T-cell (primary cell): Measurements from ENCODE around the gene KSR1. TPM values are rescaled to one million over a fixed set of nuclear protein-coding genes. Genes with fewer than 3 reads are reported as not detected.

Experiments
- ATAC-seq, 4 experiments: fragments of 200-7000 bp in 3 of 4; fragments of 150-1000 bp in 1 of 4; cut with Tn5 transposase; replicated peaks in 1 of 4; 1 replicate in 3 of 4; 2 replicates in 1 of 4; pipeline ENCODE4 v1.10.0; 2021; ENCODE audit warnings: moderate library complexity in 3 of 4, mild to moderate bottlenecking in 2 of 4, moderate number of reproducible peaks in 1 of 4
- CTCF ChIA-PET, 2 donors: fragments of 300-600 bp; sonication (Branson Sonifier 250); formaldehyde crosslinking; loops; one replicate each; lab custom pipeline; 2022; ENCODE audit warnings: antibody characterized with exemption in 2 of 2; lab: Charles Lee
- POLR2A ChIA-PET, 2 donors: fragments of 300-600 bp; sonication (Branson Sonifier 250); formaldehyde crosslinking; loops; one replicate each; lab custom pipeline; 2022; ENCODE audit warnings: antibody characterized with exemption in 2 of 2; lab: Charles Lee
- DNase-seq, 35 experiments: peaks; one replicate each; pipeline versions ENCODE4 v3.0.0 to v3.0.0-alpha.2; 2013 to 2023
- H3K27ac ChIP-seq: one replicate; pipeline ENCODE4 v1.5.1; 2013; ENCODE audit warnings: low read length
- H3K27me3 ChIP-seq, 2 experiments: replicated peaks in 1 of 2; 1 replicate in 1 of 2; 2 replicates in 1 of 2; pipeline versions ENCODE4 v1.6.1 to v1.7.0; 2013; ENCODE audit warnings: low read length in 1 of 2, mixed read lengths in 1 of 2; ENCODE audit not compliant: control insufficient read depth in 2 of 2, insufficient read depth in 2 of 2; ENCODE audit errors: extremely low read depth in 1 of 2
- H3K36me3 ChIP-seq, 2 donors: 1 replicate in 1 of 2; 2 replicates in 1 of 2; pipeline versions ENCODE4 v1.6.1 to v1.7.0; 2013; ENCODE audit warnings: low read length in 1 of 2; ENCODE audit not compliant: control insufficient read depth in 2 of 2, insufficient read depth in 1 of 2; ENCODE audit errors: extremely low read depth in 1 of 2
- H3K4me1 ChIP-seq, 2 experiments: 1 replicate in 1 of 2; 2 replicates in 1 of 2; pipeline versions ENCODE4 v1.6.1 to v1.7.0; 2013; ENCODE audit warnings: low read length in 2 of 2, mixed read lengths in 1 of 2; ENCODE audit not compliant: insufficient read depth in 2 of 2, control insufficient read depth in 1 of 2; ENCODE audit errors: extremely low read depth in 1 of 2
- H3K4me3 ChIP-seq, 2 donors: 1 replicate in 1 of 2; 2 replicates in 1 of 2; pipeline versions ENCODE4 v1.5.1 to v1.7.0; 2013; ENCODE audit warnings: mild to moderate bottlenecking in 2 of 2, low read length in 1 of 2, moderate library complexity in 1 of 2; ENCODE audit not compliant: control insufficient read depth in 1 of 2; ENCODE audit errors: extremely low read depth in 1 of 2
- H3K9me3 ChIP-seq: 2 replicates; pipeline ENCODE4 v1.7.0; 2013
- H3K27ac Mint-ChIP-seq, 2 donors: one replicate each; pipeline ENCODE4 v1.8.0; 2020 to 2021; ENCODE audit warnings: mild to moderate bottlenecking in 2 of 2, mixed read lengths in 2 of 2
- H3K27me3 Mint-ChIP-seq, 2 donors: one replicate each; pipeline ENCODE4 v1.8.0; 2021 to 2022; ENCODE audit warnings: mixed read lengths in 2 of 2
- H3K36me3 Mint-ChIP-seq: one replicate; pipeline ENCODE4 v1.8.0; 2021; ENCODE audit warnings: mixed read lengths
- H3K4me1 Mint-ChIP-seq, 3 donors: one replicate each; pipeline ENCODE4 v1.8.0; 2020 to 2022; ENCODE audit warnings: mixed read lengths in 3 of 3, mild to moderate bottlenecking in 1 of 3
- H3K4me3 Mint-ChIP-seq, 3 donors: one replicate each; pipeline ENCODE4 v1.8.0; 2020 to 2022; ENCODE audit warnings: mild to moderate bottlenecking in 3 of 3, mixed read lengths in 3 of 3, moderate library complexity in 3 of 3
- H3K9me3 Mint-ChIP-seq, 3 donors: one replicate each; pipeline ENCODE4 v1.8.0; 2020 to 2022; ENCODE audit warnings: mixed read lengths in 3 of 3
- WGBS: methylation state at CpG from one replicate; pipeline ENCODE4 v1.1.5; 2013; ENCODE audit warnings: missing lambda C conversion rate; ENCODE audit not compliant: insufficient coverage; 5-methylcytosine and 5-hydroxymethylcytosine counted together
- total RNA-seq, 35 experiments: library from RNA in 6 of 35; stranded (reverse) in 6 of 35; fragments of 120-200 nt in 1 of 35; gene quantifications; one replicate each; pipeline versions ENCODE4 v1.2.1 to v1.2.4 and lab custom pipeline; 2013 to 2026

KSR1 gene
- total RNA-seq, 5 donors from 2014 or later (not counting 1 experiment from before 2014, with no cell fraction given) = 26.8 to 35.8 (median 27.6) TPM

- peaks cover 0 to 33% of the 10 kb centered on the region in 2 experiments for H3K4me1 ChIP-seq
- no peaks in the 10 kb centered on the region for H3K36me3 ChIP-seq
- no peaks in the 10 kb centered on the region for H3K36me3 Mint-ChIP-seq
- peaks cover 0 to 2% of the 10 kb centered on the region in 2 experiments for H3K27me3 ChIP-seq
- peak overlapping the region; percentile 16 to 59 (median 36) for H3K4me3 Mint-ChIP-seq
- no peak overlapping the region for H3K27ac Mint-ChIP-seq
- ATAC-seq (no peak), DNase-seq (no peak)
- POLR2A ChIA-PET = no interaction called here
- H3K27me3 Mint-ChIP-seq = no peaks in the 10 kb centered on the region
- H3K4me1 Mint-ChIP-seq = peaks cover 31 to 40% (median 34%) of the 10 kb centered on the region in 3 donors
- no peak overlapping the region for H3K4me3 ChIP-seq
- 82% methylated on average over 3 of the region's 6 CpGs for WGBS
- H3K27ac ChIP-seq = no peak overlapping the region
- CTCF ChIA-PET = interaction anchor here in 1 of 2 donors (0.5 to 1.2 kb wide), 4 partner anchors 9 to 23 kb away, joined by 3 to 5 read pairs (median 3); no protein-coding TSS in a partner anchor
- no peaks in the 10 kb centered on the region for H3K9me3 ChIP-seq
- no peaks in the 10 kb centered on the region for H3K9me3 Mint-ChIP-seq
Observed at GRCh38 chr17:27458524-27458908, 2.3 kb downstream of the KSR1 start.

- ChIA-PET POLR2A (no interaction called here), CTCF (interaction anchor here in 1 of 2 donors (0.5 kb wide), 1 partner anchor 9 kb away, joined by 4 read pairs; no protein-coding TSS in a partner anchor)
- Mint-ChIP-seq H3K4me3 (no peak overlapping the region), H3K36me3 (no peaks in the 10 kb centered on the region), H3K9me3 (no peaks in the 10 kb centered on the region), H3K4me1 (peaks cover 33 to 47% (median 41%) of the 10 kb centered on the region in 3 donors), H3K27me3 (no peaks in the 10 kb centered on the region), H3K27ac (no peak overlapping the region)
- Histone ChIP-seq H3K27me3 (peaks cover 0 to 2% of the 10 kb centered on the region in 2 experiments), H3K9me3 (no peaks in the 10 kb centered on the region), H3K4me1 (peaks cover 0 to 34% of the 10 kb centered on the region in 2 experiments), H3K36me3 (no peaks in the 10 kb centered on the region), H3K4me3 (no peak overlapping the region), H3K27ac (no peak overlapping the region)
- ATAC-seq = no peak
- DNase-seq = no peak
- WGBS = 93% methylated on average over 3 of the region's 7 CpGs
Observed at GRCh38 chr17:27459433-27459832, 3.2 kb downstream of the KSR1 start.

GRCh38 chr17:27460196-27460725, 4.0 kb downstream of the KSR1 start:
- Mint-ChIP-seq H3K36me3 (no peaks in the 10 kb centered on the region), H3K4me1 (peaks cover 29 to 46% (median 39%) of the 10 kb centered on the region in 3 donors), H3K27ac (no peak overlapping the region), H3K9me3 (no peaks in the 10 kb centered on the region), H3K4me3 (no peak overlapping the region), H3K27me3 (no peaks in the 10 kb centered on the region)
- ATAC-seq = no peak
- no peak for DNase-seq
- no peak overlapping the region for H3K4me3 ChIP-seq
- CTCF ChIA-PET = interaction anchor here in 1 of 2 donors (0.7 kb wide), 1 partner anchor 1701 kb away, joined by 3 read pairs; no protein-coding TSS in a partner anchor
- no peak overlapping the region for H3K27ac ChIP-seq
- no peaks in the 10 kb centered on the region for H3K36me3 ChIP-seq
- WGBS = 74% methylated on average over 5 of the region's 6 CpGs
- peaks cover 0 to 34% of the 10 kb centered on the region in 2 experiments for H3K4me1 ChIP-seq
- peaks cover 0 to 2% of the 10 kb centered on the region in 2 experiments for H3K27me3 ChIP-seq
- no peaks in the 10 kb centered on the region for H3K9me3 ChIP-seq
- POLR2A ChIA-PET = no interaction called here

GRCh38 chr17:27461192-27461859, 5.1 kb downstream of the KSR1 start:
- POLR2A ChIA-PET = interaction anchor here in 1 of 2 donors (0.7 kb wide), 1 partner anchor 40 kb away, joined by 6 read pairs; no protein-coding TSS in a partner anchor

GRCh38 chr17:27462149-27462548, 5.9 kb downstream of the KSR1 start:
- H3K27me3 Mint-ChIP-seq = no peaks in the 10 kb centered on the region
- no peak overlapping the region for H3K4me3 Mint-ChIP-seq
- Histone ChIP-seq H3K27ac (no peak overlapping the region), H3K36me3 (no peaks in the 10 kb centered on the region), H3K4me1 (peaks cover 3 to 34% of the 10 kb centered on the region in 2 experiments), H3K9me3 (no peaks in the 10 kb centered on the region), H3K27me3 (peaks cover 0 to 2% of the 10 kb centered on the region in 2 experiments), H3K4me3 (no peak overlapping the region)
- POLR2A ChIA-PET = no interaction called here
- 91% methylated on average over 3 of the region's 6 CpGs for WGBS
- no peak for DNase-seq
- H3K9me3 Mint-ChIP-seq = no peaks in the 10 kb centered on the region
- H3K4me1 Mint-ChIP-seq = peaks cover 36 to 55% (median 49%) of the 10 kb centered on the region in 3 donors
- ATAC-seq = no peak
- CTCF ChIA-PET = interaction anchor here in 1 of 2 donors (0.6 kb wide), 1 partner anchor 84 kb away, joined by 3 read pairs; no protein-coding TSS in a partner anchor
- no peak overlapping the region for H3K27ac Mint-ChIP-seq
- H3K36me3 Mint-ChIP-seq = no peaks in the 10 kb centered on the region

More at GRCh38 chr17:27461192-27461859, 5.1 kb downstream of the KSR1 start:
- no peak for ATAC-seq
- H3K27me3 ChIP-seq = peaks cover 0 to 2% of the 10 kb centered on the region in 2 experiments
- no peak overlapping the region for H3K4me3 Mint-ChIP-seq
- H3K9me3 Mint-ChIP-seq = no peaks in the 10 kb centered on the region
- H3K36me3 ChIP-seq = no peaks in the 10 kb centered on the region
- H3K27ac Mint-ChIP-seq = no peak overlapping the region
- no peaks in the 10 kb centered on the region for H3K9me3 ChIP-seq
- no peaks in the 10 kb centered on the region for H3K36me3 Mint-ChIP-seq
- CTCF ChIA-PET = no interaction called here
- H3K27me3 Mint-ChIP-seq = no peaks in the 10 kb centered on the region
- no peak overlapping the region for H3K4me3 ChIP-seq
- no peak for DNase-seq
- 73% methylated on average over 7 of the region's 10 CpGs for WGBS
- peaks cover 0 to 31% of the 10 kb centered on the region in 2 experiments for H3K4me1 ChIP-seq
- H3K4me1 Mint-ChIP-seq = peaks cover 30 to 48% (median 42%) of the 10 kb centered on the region in 3 donors
- H3K27ac ChIP-seq = no peak overlapping the region

GRCh38 chr17:27462714-27463113, 6.5 kb downstream of the KSR1 start:
- ATAC-seq (no peak), DNase-seq (no peak)
- H3K36me3 ChIP-seq = no peaks in the 10 kb centered on the region
- peaks cover 3 to 29% of the 10 kb centered on the region in 2 experiments for H3K4me1 ChIP-seq
- H3K4me3 ChIP-seq = no peak overlapping the region
- ChIA-PET POLR2A (no interaction called here), CTCF (interaction anchor here in 1 of 2 donors (0.7 kb wide), 1 partner anchor 226 kb away, joined by 5 read pairs; no protein-coding TSS in a partner anchor)
- no peaks in the 10 kb centered on the region for H3K9me3 Mint-ChIP-seq
- peaks cover 34 to 54% (median 48%) of the 10 kb centered on the region in 3 donors for H3K4me1 Mint-ChIP-seq
- H3K27ac Mint-ChIP-seq = no peak overlapping the region
- WGBS = no CpG with 5 or more reads among the region's 3 CpGs
- no peak overlapping the region for H3K4me3 Mint-ChIP-seq
- no peaks in the 10 kb centered on the region for H3K27me3 Mint-ChIP-seq
- no peak overlapping the region for H3K27ac ChIP-seq
- no peaks in the 10 kb centered on the region for H3K36me3 Mint-ChIP-seq
- H3K9me3 ChIP-seq = no peaks in the 10 kb centered on the region
- H3K27me3 ChIP-seq = peaks cover 0 to 2% of the 10 kb centered on the region in 2 experiments
